ENCODE measurements around the gene MEIS3.

GRCh38 chr19:47433121-47433520 is 13.8 kb upstream of the MEIS3 start:
- TF ChIP-seq CTCF (IDR thresholded peaks at IDR 0.05; ENCODE audit: low read length), result no peak
- no peak for TF ChIP-seq EZH2 (optimal IDR thresholded peaks at IDR 0.05; ENCODE audit: low read depth, low read length)
- TF ChIP-seq EZH2phosphoT487 (IDR thresholded peaks at IDR 0.05; ENCODE audit: low read length), result no peak
